ENCODE data around the gene CTNNBL1. TPM values are rescaled to one million over a fixed set of nuclear protein-coding genes. Genes with fewer than 3 reads are reported as not detected.
A peak's percentile ranks its signal among the peaks of the same experiment; 100 is the strongest.

The CTNNBL1 gene
- total RNA-seq, 1 experiment from 2014 or later, result 49.9 TPM

DNA sequence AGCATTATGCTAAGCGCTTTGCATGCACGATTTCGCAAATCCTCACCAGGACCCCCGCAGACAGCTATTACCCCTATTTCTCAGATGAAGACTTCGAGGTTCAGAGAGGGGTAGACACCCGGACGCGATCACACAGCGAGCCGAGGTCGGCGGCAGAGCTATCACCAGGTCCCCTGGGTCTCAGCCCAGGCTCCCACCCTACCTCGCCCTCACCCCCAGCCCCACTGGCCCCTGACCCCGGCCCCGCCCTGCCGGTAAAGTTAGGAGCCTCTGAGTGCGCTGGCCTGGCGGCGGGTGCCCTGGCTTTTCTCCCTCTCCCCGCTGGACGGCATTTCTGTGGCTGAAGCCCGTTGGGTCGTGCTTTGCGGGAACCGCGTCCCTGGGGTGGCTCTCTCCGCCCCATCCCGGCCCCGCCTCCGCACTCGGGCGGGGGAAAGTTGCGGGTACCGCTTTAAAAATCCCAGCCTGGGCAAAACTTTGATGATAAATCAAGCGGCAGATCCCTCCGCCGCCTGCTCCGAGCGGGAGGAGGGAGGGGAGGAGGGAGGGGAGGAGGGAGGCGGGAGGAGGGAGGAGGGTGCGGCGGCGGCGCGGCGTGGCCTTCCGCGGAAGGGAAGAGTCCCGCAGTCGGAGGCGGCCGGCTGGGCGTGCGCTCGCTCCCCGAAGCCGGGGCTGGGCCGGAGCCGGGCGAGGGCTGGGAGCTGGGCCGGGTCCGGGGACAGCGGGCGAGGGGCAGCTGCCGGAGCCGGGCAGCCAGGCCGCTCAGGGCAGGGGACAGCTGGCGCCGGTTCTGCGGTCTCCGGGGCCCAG is 208.9 kb downstream of the CTNNBL1 start, which contains the start of gene VSTM2L:
TSS of gene VSTM2L (plus strand) at position 624 of the 810 bp plus-strand sequence. CDS start 224 bp downstream, outside the sequence.
- Histone ChIP-seq H2AFZ (ENCODE audit: low read length) (peak within 1 kb of the TSS; percentile 86), H3K9me2 (replicated peaks; ENCODE audit: low read length) (no peaks in the 10 kb centered on the region), H3F3A (ENCODE audit: low read length, unreplicated experiment) (no peaks in the 10 kb centered on the region), H3K79me2 (ENCODE audit: low read length) (peaks cover 28% of the 10 kb centered on the region), H3K4me2 (ENCODE audit: low read length) (peak within 1 kb of the TSS; percentile 86), H3K4me1 (ENCODE audit: insufficient read depth, low read length) (peaks cover 15% of the 10 kb centered on the region), H3K4me3 (ENCODE audit: low read length) (peak within 1 kb of the TSS; percentile 69), H3K27me3 (ENCODE audit: low read length) (no peaks in the 10 kb centered on the region), H3K9ac (ENCODE audit: low read length) (peak within 1 kb of the TSS; percentile 69), H3K27ac (ENCODE audit: low read length) (no peak within 1 kb of the TSS), H3K9me3 (ENCODE audit: low read length) (no peaks in the 10 kb centered on the region), H4K20me1 (ENCODE audit: low read length) (no peaks in the 10 kb centered on the region), H3K36me3 (ENCODE audit: low read depth, low read length) (no peaks in the 10 kb centered on the region)
- intact Hi-C loops (cut with micrococcal nuclease), result loop anchor here (1.0 to 5.0 kb wide), 5 partner anchors 55 to 315 kb away; partner anchors contain the start of gene TGM2
- no TSS peak for BruUV-seq (replicated peaks)
- TF ChIP-seq, protein P1, sequence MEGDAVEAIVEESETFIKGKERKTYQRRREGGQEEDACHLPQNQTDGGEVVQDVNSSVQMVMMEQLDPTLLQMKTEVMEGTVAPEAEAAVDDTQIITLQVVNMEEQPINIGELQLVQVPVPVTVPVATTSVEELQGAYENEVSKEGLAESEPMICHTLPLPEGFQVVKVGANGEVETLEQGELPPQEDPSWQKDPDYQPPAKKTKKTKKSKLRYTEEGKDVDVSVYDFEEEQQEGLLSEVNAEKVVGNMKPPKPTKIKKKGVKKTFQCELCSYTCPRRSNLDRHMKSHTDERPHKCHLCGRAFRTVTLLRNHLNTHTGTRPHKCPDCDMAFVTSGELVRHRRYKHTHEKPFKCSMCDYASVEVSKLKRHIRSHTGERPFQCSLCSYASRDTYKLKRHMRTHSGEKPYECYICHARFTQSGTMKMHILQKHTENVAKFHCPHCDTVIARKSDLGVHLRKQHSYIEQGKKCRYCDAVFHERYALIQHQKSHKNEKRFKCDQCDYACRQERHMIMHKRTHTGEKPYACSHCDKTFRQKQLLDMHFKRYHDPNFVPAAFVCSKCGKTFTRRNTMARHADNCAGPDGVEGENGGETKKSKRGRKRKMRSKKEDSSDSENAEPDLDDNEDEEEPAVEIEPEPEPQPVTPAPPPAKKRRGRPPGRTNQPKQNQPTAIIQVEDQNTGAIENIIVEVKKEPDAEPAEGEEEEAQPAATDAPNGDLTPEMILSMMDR (conservative IDR thresholded peaks at IDR 0.05; ENCODE audit: low read depth, low read length), result no peak; the same call in 1 of the 2 replicates
- TF ChIP-seq EZH2 (IDR thresholded peaks at IDR 0.05; ENCODE audit: low read length, unreplicated experiment), result no peak
- TF ChIP-seq EZH2phosphoT487 (IDR thresholded peaks at IDR 0.05; ENCODE audit: borderline replicate concordance, low read length), result no peak
- ChIA-PET POLR2A (ENCODE audit: unreplicated experiment) (no interaction called here), CTCF (interaction anchor here (0.8 to 1.1 kb wide), 2 partner anchors 90 kb away, joined by 4 to 9 read pairs; no protein-coding TSS in a partner anchor)
- DNase-seq (peak; percentile 72), ATAC-seq (peak; percentile 27)

- Histone ChIP-seq H3K36me3 (ENCODE audit: low read depth, low read length) (no peaks in the 10 kb centered on the region), H3K9me3 (ENCODE audit: low read length) (no peaks in the 10 kb centered on the region), H3K4me3 (ENCODE audit: low read length) (peak overlapping the region; percentile 69), H2AFZ (ENCODE audit: low read length) (peak overlapping the region; percentile 82), H3K4me2 (ENCODE audit: low read length) (peak overlapping the region; percentile 86), H3K4me1 (ENCODE audit: insufficient read depth, low read length) (peaks cover 20% of the 10 kb centered on the region), H3K9me2 (replicated peaks; ENCODE audit: low read length) (no peaks in the 10 kb centered on the region), H3K27me3 (ENCODE audit: low read length) (no peaks in the 10 kb centered on the region), H3F3A (ENCODE audit: low read length, unreplicated experiment) (no peaks in the 10 kb centered on the region), H3K27ac (ENCODE audit: low read length) (no peak overlapping the region), H4K20me1 (ENCODE audit: low read length) (no peaks in the 10 kb centered on the region), H3K79me2 (ENCODE audit: low read length) (peaks cover 28% of the 10 kb centered on the region), H3K9ac (ENCODE audit: low read length) (peak overlapping the region; percentile 69)
- ATAC-seq (peak; percentile 3), DNase-seq (no peak)
- intact Hi-C loops (cut with micrococcal nuclease), result loop anchor here (2.0 to 5.0 kb wide), 3 partner anchors 54 to 261 kb away; partner anchors contain the start of gene TGM2
- TF ChIP-seq, protein P1 (conservative IDR thresholded peaks at IDR 0.05; ENCODE audit: low read depth, low read length), result peak; percentile 70
- TF ChIP-seq EZH2 (IDR thresholded peaks at IDR 0.05; ENCODE audit: low read length, unreplicated experiment), result no peak
- ChIA-PET POLR2A (ENCODE audit: unreplicated experiment) (no interaction called here), CTCF (interaction anchor here (0.8 kb wide), 1 partner anchor 89 kb away, joined by 9 read pairs; no protein-coding TSS in a partner anchor)
- BruUV-seq (replicated peaks), result no TSS peak
Observed at GRCh38 chr20:37903317-37904007, 209.6 kb downstream of the CTNNBL1 start.
